NAMALWA (cell line): Measurements from ENCODE around the gene GPLD1.

Experiments used
- DNase-seq: peaks from one replicate; pipeline ENCODE4 v3.0.0-alpha.2; 2015; ENCODE audit warnings: low spot score

GPLD1 gene

DNA sequence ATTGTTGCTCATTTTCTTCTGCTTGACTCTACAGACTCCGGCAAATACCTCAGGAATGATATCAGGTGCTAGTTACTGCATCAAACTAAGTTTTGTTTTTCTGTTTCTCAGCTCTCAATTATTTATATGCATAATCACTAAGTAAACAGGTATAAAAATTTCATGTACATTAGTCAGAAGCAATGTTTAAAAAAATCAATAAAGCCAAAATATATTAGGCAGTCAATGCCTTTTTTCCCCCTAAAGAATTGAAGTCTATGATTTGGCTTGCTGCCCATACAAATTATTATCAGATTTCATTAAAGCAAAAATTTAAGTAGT is 107.2 kb downstream of the GPLD1 start:
- no peak for DNase-seq

DNA sequence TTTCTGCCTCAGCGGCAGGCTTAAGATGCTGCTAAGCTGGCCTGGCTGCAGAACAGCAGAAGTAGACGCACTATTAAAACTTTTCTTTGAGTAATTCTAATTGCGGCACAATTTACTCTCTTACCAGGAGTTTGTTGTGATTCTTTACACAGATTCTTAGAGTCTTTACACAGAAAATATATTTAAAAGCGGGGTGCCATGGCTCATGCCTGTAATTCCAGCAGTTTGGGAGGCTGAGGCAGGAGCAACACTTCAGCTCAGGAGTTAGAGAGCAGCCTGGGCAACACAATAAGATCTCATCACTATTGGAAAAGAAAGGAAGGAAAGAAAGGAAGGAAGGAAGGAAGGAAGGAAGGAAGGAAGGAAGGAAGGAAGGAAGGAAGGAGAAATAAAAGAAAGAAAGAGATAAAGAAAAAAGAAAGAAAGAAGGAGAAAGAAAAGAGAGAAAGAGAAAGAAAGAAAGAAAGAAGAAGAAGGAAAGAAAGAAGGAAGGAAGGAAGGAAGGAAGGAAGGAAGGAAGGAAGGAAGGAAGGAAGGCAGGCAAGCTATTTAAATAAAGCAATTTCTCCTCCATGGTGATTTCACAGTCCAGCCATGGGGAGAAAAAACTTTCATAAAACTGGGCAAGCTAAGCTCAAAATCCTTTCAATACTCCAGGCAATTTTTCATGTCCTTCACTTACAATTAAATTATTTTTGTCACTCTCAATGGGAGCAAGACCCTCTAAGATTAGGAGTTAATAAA is 107.7 kb downstream of the GPLD1 start:
- no peak for DNase-seq

DNA sequence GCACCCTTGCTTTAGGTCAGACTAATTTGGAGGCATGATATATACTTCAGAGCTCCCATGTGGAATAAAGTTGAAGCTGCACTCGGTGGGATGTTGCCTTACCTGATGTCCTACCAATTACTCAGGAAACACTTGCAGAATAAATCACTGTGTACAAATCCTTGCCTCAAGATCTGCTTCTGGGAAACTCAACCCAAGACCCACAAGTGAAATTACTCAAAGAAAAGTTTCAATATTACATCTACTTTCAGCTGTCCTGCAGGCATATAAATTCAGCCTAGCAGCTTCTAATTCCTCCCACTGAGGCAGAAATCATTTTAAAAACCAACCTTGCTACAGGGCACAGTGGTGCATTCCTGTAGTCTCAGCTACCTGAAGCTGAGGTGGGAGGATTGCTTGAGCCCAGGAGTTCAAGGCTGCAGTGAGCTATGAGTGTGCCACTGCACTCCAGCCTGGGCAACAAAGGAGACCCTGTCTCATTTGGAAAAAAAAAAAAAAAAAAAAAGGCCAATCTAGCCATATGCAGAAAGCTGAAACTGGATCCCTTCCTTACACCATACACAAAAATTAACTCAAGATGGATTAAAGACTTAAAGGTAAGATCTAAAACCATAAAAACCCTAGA is 110.8 kb downstream of the GPLD1 start:
- no peak for DNase-seq
